Peyer's patch (tissue), 4 donors: Measurements from ENCODE around the gene CYP26A1.

Experiments
- POLR2A ChIP-seq, 2 donors: fragments of 450-650 bp; IDR thresholded peaks; one replicate each; pipeline ENCODE4 v1.5.1; 2017; ENCODE audit warnings: antibody characterized with exemption in 2 of 2, mild to moderate bottlenecking in 2 of 2, moderate library complexity in 2 of 2
- TF ChIP-seq, protein P1 (sequence below), 6 experiments: fragments of 450-650 bp in 4 of 6; fragments of 200-600 bp in 2 of 6; sonication (generic) in 1 of 6; IDR thresholded peaks; one replicate each; pipeline ENCODE4 v1.5.1; 2017 to 2019; ENCODE audit warnings: antibody characterized with exemption in 6 of 6, mild to moderate bottlenecking in 3 of 6, moderate library complexity in 1 of 6

DNA sequence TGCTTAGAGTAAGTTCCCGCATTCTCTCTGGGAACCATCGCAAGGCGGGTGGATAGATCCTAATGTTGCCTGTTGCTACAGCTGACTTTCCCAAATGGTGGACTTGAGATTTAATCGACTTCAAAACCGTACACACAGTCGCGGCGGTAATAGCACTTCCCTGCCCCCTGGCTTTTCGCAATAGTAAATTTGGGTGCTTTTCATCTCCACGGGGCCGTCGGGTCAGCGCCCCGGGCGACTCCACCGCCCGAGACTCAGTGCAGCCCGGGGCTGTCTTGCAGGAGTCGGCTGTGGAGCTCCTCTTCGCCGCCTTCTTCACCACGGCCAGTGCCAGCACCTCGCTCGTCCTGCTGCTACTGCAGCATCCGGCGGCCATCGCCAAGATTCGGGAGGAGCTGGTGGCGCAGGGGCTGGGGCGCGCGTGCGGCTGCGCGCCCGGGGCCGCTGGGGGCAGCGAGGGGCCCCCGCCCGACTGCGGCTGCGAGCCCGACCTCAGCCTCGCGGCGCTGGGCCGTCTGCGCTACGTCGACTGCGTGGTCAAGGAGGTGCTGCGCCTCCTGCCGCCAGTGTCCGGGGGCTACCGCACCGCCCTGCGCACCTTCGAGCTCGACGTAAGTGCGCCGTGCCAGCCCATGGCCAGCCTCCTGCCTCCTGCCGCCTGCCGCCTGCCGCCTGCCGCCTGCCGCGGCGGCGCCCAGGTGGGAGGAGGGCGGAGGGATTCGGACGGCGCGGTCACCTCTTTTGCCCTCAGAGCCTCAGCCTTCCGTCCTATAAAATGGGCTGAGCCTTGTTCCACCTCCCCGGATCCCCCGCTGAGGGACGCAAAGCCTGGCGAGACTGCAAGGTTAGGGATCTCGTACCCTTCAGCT, 7.8 kb upstream of the CYP26A1 start:
- TF ChIP-seq, protein P1, sequence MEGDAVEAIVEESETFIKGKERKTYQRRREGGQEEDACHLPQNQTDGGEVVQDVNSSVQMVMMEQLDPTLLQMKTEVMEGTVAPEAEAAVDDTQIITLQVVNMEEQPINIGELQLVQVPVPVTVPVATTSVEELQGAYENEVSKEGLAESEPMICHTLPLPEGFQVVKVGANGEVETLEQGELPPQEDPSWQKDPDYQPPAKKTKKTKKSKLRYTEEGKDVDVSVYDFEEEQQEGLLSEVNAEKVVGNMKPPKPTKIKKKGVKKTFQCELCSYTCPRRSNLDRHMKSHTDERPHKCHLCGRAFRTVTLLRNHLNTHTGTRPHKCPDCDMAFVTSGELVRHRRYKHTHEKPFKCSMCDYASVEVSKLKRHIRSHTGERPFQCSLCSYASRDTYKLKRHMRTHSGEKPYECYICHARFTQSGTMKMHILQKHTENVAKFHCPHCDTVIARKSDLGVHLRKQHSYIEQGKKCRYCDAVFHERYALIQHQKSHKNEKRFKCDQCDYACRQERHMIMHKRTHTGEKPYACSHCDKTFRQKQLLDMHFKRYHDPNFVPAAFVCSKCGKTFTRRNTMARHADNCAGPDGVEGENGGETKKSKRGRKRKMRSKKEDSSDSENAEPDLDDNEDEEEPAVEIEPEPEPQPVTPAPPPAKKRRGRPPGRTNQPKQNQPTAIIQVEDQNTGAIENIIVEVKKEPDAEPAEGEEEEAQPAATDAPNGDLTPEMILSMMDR (IDR thresholded peaks at IDR 0.05), result no peak
- no peak for TF ChIP-seq POLR2A (IDR thresholded peaks at IDR 0.05)
